ENCODE measurements around the gene ZBTB7B.

The ZBTB7B gene

DNA sequence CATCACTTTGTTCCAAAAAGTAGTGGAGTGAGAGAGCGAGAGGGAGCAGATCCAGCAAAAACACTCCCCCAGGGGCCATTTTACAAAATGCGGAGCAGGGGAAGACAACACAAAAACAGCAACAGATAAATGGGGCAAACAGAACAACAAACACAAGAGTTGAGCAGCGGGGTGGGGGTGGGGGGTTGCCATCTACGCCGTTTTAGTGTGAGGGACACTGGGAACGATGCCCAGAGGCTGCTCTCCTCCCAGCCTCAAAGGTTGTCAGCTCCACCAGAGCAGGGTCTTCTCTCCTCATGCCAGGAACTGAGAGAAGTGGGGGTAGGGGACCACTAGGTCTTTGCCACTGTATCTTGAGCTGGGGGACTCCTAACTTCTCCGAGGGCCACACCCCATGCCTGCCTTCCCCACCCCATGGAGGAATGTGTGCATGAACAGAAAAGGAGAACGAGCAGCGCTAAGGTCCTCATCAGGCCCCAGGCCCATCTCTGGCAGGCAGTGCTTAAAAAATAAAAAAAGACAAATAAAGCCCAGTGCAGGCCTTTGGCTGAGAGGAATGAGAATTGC, 45.4 kb upstream of the ZBTB7B start:
- DNase-seq (ENCODE audit: low read depth) = no peak
- no peak overlapping the region for H3K4me3 ChIP-seq (ENCODE audit: low read length)

DNA sequence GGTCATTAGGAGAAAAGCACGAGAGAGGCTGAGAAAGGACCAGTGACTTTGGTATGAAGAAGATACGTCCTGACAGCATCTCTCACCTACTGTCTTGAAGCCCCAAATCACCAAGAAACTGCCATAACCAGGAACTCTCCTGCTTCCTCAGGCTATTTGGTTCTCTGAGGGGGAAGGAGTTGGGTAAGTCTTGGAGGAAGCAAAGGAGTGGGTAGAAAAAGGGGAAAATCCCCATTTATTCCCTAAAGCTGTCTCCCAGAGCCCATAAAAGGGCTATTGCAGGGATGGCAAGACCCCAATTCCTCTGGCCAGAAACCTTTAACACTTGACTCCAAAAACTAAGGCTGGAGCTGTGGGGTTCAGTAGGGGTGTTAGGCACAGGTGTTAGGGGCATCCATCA, 44.6 kb upstream of the ZBTB7B start:
- DNase-seq (ENCODE audit: low read depth) = no peak
- TF ChIP-seq, protein P1, sequence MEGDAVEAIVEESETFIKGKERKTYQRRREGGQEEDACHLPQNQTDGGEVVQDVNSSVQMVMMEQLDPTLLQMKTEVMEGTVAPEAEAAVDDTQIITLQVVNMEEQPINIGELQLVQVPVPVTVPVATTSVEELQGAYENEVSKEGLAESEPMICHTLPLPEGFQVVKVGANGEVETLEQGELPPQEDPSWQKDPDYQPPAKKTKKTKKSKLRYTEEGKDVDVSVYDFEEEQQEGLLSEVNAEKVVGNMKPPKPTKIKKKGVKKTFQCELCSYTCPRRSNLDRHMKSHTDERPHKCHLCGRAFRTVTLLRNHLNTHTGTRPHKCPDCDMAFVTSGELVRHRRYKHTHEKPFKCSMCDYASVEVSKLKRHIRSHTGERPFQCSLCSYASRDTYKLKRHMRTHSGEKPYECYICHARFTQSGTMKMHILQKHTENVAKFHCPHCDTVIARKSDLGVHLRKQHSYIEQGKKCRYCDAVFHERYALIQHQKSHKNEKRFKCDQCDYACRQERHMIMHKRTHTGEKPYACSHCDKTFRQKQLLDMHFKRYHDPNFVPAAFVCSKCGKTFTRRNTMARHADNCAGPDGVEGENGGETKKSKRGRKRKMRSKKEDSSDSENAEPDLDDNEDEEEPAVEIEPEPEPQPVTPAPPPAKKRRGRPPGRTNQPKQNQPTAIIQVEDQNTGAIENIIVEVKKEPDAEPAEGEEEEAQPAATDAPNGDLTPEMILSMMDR (IDR thresholded peaks at IDR 0.05; ENCODE audit: insufficient read depth, low read depth, low read length, missing control alignments) = no peak
- no peak overlapping the region for H3K4me3 ChIP-seq (ENCODE audit: low read length)

More for the DNA sequence above, 45.4 kb upstream of the ZBTB7B start:
- TF ChIP-seq, protein P1 (IDR thresholded peaks at IDR 0.05; ENCODE audit: insufficient read depth, low read depth, low read length, missing control alignments) = no peak

- H3K4me3 ChIP-seq (ENCODE audit: low read length) = no peak overlapping the region
- TF ChIP-seq, protein P1 (IDR thresholded peaks at IDR 0.05; ENCODE audit: insufficient read depth, low read depth, low read length, missing control alignments) = no peak
- DNase-seq (ENCODE audit: low read depth) = no peak
Measured at GRCh38 chr1:154958681-154959425, 43.7 kb upstream of the ZBTB7B start.

DNA sequence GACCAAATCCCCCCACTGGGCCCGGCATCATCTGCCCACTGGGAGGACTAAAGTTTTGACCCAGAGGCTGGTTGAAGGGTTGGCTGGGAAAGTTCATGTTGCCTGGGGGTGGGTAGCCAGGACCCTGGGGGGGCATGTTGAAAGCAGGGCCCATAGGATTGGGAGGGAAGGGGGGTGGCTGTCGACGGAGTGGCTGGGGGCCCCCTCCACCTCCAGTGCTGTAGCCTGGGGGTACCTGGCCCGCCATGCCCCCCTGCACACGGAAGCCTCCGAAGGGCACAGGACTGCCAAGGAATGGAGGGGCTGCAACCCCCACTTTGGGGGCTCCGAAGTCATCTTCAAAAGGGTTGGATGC, 43.2 kb upstream of the ZBTB7B start:
- H3K4me3 ChIP-seq (ENCODE audit: low read length) = no peak overlapping the region
- TF ChIP-seq, protein P1 (IDR thresholded peaks at IDR 0.05; ENCODE audit: insufficient read depth, low read depth, low read length, missing control alignments) = no peak

DNA sequence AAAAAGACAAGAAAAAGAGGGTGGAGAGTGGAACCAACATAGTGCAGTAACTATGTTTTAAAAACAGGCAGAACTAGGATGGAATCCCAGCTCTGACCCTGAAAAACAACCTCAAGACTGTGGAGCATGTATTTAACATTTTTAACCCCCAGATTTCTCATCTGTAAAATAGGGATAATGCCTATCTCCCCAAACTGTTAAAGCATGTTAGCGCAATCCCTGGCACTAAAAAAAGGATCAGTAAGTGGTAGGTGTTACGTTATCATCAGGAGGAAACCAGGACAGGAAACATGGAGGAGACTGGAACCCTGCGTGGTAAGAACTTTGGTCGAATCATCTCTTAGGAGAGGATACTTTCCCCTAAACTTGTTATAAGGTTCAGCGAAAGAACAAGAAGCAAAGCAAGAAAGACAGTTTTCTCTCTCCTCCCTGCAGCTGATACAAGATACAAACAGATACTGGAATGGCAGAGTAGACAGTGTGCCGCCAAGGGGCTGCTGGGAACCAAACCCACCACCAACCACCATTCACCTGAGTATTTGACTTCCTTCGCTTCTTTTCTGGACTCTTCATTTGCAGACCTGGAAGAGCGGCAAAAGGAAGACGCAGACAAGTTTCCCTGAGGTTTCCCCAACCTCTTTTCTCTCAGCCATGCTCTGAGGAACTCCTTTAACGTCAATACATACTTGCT, 42.0 kb upstream of the ZBTB7B start:
- DNase-seq (ENCODE audit: low read depth) = no peak
- TF ChIP-seq, protein P1 (IDR thresholded peaks at IDR 0.05; ENCODE audit: insufficient read depth, low read depth, low read length, missing control alignments) = no peak

More for the DNA sequence above, 43.2 kb upstream of the ZBTB7B start:
- DNase-seq (ENCODE audit: low read depth) = no peak

DNA sequence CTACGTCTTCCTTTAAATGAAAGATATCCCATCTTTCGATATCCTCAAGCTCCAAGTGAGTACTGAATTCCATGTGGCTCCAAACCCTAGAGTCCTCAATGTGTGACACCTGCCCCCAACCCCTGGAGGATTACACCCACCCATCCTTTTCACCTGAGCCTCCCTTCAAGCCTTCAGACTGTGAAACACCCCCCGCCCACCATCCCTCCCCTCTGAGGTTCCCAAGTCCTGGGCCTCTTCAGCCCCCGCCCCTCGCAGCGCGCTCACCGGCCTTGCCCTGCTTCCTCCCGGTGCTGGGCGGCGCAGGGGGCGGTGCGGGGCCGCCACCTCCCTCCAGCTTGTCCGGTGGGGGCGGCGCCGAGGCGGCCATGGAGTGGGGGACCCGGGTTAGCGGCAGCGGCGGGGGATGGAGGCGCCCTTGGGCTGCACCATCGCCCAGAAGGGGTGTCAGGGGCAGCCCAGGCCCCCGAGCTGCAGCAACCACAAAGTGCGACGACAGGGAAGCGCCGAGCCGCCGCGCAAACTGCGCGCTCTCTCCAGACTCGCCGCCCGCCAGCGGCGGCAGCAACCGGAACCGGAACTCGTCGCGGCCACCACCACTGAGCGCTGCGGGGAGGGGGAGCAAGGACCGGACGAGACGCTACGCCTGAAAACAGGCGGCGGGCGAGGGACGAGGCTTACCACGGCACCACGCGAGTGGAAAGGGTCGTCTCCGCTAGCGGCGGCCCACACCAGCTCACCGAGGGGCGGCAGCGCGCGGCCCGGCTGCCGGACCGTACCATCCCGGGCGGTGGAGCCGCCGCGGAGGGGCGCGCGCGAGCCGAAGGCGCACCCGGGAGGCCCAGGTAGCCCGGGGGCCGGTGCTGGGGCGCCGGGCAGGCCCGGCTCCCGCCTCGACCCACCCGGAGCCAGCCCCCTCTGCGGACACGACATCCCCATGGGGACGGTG, 41.1 kb upstream of the ZBTB7B start, which contains the start of gene PYGO2:
Gene PYGO2 (minus strand): TSS at position 576 of the 949 bp plus-strand sequence. CDS start 206 bp downstream, at position 370.
- peak within 1 kb of the TSS; percentile 64 for H3K4me3 ChIP-seq (ENCODE audit: low read length)
- TF ChIP-seq, protein P1 (IDR thresholded peaks at IDR 0.05; ENCODE audit: insufficient read depth, low read depth, low read length, missing control alignments) = no peak
- peak; percentile 80 for DNase-seq (ENCODE audit: low read depth)

More for the DNA sequence above, 42.0 kb upstream of the ZBTB7B start:
- H3K4me3 ChIP-seq (ENCODE audit: low read length) = peak overlapping the region; percentile 64
